Ecto neural progenitor cell (in vitro differentiated cells): Measurements from ENCODE around the gene TSPEAR.
"Not testable (repeated sequence)": the region's sequence is repeated elsewhere in the genome, so short reads cannot be mapped to it uniquely, and the experiment has no call there.

Experiments used
- DNase-seq: peaks from one replicate; pipeline ENCODE4 v3.0.0-alpha.2; 2018; ENCODE audit warnings: low spot score

Gene TSPEAR

DNA sequence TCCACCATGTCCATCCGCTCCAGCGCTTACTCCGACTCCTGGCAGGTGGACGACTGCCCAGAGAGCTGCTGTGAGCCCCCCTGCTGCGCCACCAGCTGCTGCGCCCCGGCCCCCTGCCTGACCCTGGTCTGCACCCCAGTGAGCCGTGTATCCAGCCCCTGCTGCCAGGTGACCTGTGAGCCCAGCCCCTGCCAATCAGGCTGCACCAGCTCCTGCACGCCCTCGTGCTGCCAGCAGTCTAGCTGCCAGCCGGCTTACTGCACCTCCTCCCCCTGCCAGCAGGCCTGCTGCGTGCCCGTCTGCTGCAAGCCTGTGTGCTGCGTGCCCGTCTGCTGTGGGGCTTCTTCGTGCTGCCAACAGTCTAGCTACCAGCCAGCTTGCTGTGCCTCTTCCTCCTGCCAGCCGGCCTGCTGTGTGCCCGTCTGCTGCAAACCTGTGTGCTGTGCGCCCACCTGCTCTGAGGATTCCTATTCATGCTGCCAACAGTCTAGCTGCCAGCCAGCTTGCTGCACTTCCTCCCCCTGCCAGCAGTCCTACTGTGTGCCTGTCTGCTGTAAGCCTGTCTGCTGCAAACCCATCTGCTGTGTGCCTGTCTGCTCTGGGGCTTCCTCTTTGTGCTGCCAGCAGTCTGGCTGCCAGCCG lies 84.1 kb downstream of the TSPEAR start:
- DNase-seq: not testable (repeated sequence)

DNA sequence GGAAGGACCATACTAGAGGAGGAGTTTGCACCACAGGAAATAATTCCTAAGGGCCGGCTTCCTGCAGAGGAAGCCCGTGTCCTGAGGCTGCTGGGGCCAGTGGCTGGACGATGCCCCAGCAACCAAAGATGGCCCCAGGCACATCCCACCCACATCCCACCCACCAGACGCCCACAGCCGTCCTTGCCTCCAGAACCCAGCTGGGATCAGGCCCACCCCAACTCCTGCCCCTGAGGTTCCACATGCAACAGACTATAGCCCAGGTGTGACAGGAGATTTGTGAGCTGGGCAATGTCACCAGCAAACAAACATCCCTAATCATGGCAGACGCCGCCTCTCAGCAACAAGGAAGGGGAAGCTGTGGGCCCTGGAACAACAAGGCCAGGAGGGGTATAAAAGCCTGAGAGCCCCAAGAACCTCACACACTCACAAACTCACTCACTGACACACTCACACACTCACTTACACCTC lies 84.7 kb downstream of the TSPEAR start, which contains the start of gene KRTAP10-9:
Gene KRTAP10-9, plus strand, starts transcription at position 421 of the 471 bp plus-strand sequence. CDS start 79 bp downstream, outside the sequence.
- no peak for DNase-seq

DNA sequence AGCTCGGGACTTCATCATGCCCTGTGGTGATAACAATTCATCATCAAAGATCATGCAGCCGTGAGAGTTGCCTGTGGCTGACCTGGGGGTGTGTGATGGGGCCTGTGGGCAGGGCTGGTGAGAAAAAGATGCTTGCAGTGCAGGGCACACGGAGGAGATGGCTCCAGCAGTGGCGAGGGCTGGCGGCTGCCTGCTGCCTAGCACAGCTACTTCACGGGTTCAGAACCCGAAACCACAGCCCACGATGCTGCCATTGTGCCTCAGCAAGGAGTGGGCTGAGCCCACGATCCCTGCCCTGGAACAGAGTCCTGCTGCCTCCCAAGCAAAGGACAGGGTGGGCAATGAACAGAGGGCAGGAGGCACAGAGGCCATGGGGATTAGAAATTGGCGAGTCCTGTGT lies 85.1 kb downstream of the TSPEAR start:
- DNase-seq: no peak

DNA sequence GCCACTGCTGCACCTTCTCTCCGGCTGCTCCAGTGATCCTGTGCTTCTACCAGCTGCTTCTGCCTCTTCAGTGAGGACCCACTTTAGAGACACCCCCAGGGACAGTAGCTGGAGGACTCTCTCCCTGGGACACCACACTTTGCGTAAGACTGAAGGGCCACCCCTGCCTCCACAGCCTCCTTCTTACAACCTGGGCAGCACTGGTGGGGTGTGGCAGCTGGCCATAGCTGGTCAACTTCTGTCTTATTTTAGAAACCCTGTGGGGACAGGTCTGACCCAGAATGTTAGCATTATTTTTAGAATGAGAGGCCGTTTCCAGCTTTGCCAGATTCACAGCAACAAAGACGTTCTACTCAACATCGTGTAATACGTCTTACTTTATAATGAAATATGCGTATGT lies 85.6 kb downstream of the TSPEAR start:
- no peak for DNase-seq

DNA sequence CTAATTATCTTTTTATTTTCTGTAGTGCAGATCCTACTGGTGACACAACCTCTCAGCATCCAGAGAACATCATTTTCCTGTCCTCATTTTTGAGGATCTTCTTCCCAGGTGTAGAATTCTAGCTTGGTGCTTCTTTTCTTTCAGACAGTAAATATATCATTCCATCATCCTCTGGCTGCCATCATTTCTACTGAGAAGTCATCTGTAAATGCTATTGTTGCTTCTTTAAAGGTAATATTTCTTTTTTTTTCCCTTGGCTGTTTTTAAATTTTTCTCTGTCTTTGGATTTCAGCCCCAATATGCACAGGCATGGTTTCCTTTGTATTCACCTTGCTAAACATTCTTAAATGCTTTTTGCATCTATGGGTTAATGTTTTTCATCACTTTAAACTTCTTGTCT lies 87.8 kb downstream of the TSPEAR start:
- no peak for DNase-seq

DNA sequence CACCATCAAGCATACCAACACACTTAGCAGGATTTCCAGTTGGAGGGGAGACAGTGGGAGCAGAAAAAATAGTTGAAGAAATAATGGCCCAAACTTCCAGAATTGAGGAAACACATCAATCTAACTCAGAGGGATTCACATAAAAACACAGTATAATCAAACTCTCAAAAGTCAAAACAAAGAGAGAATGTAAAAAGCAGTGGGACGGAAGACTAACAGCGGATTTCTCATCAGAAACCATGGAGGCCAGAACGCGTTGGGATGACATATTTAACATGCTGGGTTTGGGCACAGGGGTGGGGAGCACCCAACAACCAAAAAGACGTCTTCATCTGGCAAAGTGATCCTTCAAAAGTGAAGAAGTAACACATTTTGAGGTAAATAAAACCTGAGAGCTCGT lies 91.5 kb downstream of the TSPEAR start:
- DNase-seq: no peak

DNA sequence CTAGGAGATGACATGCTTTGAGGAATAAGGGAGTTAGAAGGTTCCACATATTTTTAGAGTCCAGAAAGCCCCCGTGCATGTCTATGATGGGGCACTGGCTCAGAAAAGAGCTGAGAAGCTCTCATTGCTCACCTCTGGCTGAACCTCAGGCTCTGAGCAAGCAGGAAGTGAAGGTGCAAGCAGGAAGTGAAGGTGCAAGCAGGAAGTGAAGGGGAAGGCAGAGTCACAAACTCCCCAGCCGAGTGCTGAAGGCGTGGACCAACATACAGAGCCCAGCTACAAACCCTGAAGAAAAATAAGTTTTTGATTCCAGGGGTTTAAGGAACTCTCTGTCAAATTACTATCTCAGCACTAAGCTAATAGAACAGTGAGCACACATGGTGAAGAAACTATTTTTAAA lies 92.5 kb downstream of the TSPEAR start:
- DNase-seq: no peak

DNA sequence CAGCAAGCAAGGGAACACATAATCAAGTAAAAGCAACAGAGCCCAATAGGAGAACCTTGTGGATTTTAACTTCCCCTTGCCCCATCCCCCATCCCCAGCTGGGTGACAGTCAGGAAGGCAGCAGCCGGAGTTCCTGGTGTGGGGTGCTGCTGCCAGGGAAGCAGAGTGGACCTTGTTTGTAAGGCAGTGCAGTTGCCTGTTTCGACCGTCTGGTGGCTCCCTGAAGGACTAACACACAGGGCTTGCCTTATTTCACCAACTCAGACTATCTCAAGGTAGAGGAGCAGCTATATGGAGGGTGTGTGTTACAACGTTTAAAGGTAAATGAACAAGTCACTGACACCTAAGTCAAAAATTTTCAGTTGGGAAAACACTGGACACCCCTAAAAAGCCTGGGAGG lies 92.9 kb downstream of the TSPEAR start:
- no peak for DNase-seq

DNA sequence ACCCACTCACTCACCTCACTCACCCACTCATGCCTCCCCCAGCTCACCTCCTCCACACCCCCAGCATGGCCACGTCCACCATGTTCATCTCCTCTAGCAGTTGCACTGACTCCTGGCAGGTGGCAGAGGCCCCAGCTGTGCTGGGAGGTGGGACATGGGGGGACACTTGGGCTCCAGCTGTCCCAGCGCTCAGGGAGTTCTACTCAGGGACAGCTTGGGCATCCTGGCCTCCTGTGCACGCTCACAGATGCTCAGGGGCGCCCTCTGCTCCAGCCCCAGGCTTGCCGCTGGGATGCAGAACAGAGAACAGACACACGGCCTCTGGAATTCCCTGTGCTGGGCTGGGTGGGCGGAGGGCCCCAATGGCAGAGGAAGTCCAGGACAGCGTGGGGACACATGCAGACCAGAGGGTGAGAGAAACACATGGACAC lies 94.3 kb downstream of the TSPEAR start:
- peak; percentile 50 for DNase-seq

DNA sequence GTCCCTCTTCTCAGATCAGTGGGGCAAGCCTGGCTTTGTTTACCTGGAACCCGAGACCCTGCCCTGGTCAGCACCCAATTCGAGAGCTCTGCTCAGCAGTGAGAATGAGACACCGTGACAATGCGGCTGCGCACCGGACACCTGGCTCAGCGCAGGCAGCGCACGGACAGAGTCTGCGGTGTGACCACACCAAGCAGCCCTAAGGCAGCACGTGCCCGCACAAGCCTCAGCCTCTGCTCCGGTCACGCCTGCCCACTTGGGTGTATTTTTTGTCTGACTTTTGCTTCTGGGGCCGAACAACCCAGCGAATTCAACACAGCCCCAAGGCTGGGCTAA lies 94.8 kb downstream of the TSPEAR start:
- no peak for DNase-seq

DNA sequence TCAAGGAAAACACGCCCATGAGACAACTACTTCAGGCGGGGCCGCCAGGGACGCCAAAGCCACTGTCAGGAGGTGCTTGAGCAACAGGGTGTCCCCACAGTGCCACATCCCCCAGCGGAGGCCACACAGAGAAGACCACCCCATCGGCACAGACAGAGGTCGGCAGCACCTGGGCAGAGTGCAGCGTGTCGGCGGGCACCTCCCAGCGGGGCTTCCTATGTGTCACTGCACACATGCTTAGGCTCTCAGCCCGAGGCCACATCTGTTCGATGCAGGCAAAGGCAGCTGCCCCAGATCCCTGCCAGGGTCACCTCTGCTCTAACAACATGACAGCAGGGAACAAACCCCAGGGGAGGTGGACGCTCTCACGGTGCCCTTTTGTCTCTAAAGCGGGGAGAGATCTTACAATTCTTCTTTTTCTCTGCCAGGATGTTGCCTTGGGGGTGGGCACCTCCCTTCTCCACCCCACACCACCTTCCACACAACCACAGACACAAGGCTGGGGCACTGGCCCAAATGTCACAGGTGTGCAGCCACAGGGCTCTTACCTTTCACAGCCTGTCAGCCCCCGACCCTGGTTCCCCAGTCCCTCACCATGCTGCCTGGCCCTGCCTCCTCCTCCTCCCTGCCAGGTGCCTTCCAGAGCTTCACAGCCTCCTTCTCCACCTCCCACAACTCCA lies 95.3 kb downstream of the TSPEAR start:
- no peak for DNase-seq

DNA sequence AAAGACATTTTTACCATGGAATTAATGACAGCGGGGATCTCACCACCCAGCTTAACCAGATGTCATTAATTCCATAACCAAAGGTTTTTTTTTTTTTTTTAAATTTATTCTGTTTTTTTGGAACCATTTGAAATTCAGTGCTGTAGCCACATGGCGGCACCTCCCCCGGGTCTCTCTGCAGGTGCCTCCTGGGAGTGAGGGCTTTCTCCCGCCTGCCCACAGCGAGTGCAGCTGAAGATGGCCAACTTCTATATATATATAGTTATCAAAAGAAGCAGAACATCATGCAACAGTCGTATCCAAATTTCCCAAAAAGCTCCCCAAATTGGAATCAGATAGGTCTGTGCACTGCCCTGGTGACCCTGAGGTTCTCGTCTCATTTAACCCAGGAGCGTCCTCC lies 95.9 kb downstream of the TSPEAR start:
- no peak for DNase-seq

DNA sequence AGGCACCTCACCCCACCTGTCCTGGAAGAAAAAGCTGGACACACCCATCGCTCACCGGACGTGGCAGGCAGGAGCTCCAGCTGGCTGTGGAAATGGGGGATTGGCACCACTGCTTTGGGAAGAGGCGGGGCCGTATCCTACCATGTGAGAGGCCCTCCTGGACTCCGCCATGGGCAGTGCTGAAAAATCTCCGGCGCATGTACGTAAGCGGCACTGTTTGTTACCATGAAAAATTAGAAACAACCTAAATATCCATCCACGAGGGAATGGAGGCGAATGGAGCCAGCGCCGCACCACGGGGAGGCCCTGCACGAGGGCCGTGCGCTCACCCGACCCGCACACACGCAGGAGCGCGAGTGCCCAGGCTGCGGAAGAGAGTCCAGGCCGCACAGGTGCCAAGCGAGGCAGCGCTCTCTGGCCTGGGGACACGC lies 96.4 kb downstream of the TSPEAR start:
- DNase-seq: no peak

DNA sequence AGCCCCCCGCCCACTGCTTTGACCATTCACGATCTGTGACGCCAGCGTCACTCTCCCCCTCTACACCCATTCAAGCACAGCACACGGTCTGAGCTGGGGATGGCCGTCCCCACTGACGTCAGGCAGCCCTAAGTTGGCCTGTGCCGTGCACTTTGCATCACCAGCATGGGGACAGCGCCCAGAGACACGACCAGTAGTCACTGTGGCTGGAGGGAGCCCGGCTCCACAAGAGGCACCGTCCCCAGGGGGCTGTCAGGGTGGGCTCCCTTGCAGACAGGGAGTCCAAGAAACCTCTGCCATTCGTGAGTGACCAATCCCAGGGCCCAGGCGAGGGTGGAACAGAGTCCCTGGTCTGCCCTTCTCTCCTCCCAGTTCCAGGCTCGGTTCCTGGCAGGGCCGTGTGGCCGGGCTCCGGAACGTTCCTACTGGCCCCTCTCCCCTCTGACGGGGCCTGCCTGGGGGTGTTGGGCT lies 97.2 kb downstream of the TSPEAR start:
- DNase-seq: no peak

DNA sequence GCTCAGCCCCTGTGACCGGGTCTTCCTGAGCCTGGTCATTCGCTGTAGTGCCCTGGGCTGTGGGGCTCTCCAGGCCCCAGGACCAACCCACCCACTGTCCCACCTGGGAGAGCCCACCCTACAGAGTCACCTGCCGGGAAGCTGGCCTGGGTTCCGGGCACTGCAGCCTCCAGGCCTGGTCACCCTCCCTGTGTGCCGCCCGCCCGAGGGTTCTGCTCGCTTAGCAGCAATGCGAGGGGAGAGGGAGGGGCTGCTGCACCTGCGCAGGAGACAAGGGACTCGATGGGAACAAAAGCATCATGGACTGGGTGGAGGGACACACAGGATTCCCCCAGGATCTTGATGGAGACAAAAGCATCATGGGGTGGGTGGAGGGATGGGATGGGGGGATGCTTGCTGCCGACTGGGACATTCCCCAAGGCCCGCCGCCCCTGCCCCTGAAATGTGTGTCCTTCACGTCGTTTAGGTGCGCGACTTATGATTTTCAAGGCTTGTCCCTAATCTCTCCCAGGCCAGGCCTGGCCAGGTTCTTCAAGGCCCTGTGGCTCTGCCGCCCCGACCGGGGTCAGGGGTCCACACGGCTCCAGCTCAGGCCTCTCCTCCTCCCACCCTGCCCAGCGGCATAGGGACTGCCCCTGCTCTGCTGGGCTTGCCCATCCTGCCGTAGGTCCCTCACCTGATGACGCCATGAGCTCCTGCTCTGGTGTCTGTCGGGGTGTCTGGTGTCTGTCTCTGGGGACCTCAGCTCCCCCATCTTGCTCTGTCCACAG lies 97.8 kb downstream of the TSPEAR start:
- no peak for DNase-seq

DNA sequence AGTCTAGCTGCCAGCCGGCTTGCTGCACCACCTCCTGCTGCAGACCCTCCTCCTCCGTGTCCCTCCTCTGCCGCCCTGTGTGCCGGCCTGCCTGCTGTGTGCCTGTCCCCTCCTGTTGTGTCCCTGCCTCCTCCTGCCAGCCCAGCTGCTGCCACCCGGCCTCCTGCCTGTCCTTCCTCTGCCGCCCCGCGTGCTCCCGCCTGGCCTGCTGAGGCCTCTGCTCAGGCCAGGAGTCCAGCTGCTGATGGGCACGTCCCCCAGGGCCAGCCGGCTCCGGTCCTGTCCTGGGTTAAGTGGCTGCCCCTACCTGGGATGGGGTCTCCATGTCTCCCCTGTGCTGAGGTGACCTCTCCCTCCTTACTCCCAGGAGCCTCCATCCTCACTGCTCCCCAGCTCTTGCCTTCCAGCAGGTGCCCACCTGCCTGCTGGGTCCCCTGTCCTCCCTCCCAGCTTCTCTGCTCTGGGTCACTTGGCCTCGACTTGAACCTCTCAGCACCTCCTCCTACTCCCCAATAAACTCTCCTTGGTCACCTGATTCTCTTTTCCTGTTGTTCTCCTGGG lies 98.6 kb downstream of the TSPEAR start:
- DNase-seq: no peak

DNA sequence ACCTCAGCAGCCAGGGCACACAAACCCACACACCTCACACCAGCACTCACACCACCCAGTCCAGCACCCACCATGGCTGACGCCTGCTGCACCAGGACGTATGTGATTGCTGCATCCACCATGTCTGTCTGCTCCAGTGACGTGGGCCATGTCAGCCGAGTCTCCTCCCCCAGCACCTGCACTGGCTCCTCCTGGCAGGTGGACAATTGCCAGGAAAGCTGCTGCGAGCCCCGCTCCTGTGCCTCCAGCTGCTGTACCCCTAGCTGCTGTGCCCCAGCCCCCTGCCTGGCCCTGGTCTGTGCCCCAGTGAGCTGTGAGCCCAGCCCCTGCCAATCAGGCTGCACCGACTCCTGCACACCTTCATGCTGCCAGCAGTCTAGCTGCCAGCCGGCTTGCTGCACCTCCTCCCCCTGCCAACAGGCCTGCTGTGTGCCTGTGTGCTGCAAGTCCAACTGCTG lies 99.3 kb downstream of the TSPEAR start, which contains the start of gene KRTAP10-8:
Gene KRTAP10-8, plus strand, starts transcription at position 51 of the 458 bp plus-strand sequence. Its CDS starts 22 bp downstream, at position 73.
- no peak for DNase-seq

DNA sequence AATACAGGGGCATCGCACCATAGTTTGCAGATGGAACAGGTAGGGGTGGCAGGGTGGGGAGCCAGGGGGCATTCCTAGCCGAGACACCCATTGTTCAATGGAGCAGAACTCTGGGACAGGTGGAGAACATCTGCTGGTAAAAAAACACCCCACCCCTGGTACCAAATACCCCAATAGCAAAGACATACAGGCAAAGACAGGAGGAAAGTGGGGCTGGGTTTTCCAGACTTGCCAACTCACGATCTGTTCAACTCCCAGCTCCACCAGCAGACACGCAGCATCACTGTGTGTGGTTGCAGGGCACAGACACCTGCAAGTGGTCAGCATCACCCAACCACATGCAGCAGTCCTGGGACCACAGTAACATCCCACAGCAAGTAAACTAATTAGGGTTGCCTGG lies 99.8 kb downstream of the TSPEAR start:
- no peak for DNase-seq

DNA sequence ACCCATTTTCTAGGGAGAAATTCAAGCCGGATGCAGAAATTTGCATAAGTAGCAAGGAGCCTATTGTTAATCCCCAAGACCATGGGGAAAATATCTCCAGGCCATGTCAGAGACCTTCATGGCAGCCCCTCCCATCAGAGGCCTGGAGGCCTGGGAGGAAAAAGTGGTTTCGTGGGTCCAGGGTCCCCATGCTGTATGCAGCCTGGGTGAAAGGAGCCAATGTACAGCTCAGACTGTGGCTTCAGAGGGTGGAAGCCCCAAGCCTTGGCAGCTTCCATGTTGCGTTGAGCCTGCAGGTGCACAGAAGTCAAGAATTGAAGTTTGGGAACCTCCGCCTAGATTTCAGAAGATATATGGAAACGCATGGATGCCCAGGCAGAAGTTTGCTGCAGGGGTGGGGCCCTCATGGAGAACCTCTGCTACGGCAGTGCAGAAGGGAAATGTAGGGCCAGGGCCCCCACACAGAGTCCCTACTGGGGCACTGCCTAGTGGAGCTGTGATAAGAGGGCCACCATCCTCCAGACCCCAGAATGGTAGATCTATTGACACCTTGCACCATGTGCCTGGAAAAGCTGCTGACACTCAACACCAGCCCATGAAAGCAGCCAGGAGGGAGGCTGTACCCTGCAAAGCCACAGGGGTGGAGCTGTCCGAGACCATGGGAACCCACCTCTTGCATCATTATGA lies 101.1 kb downstream of the TSPEAR start:
- not testable (repeated sequence) for DNase-seq

DNA sequence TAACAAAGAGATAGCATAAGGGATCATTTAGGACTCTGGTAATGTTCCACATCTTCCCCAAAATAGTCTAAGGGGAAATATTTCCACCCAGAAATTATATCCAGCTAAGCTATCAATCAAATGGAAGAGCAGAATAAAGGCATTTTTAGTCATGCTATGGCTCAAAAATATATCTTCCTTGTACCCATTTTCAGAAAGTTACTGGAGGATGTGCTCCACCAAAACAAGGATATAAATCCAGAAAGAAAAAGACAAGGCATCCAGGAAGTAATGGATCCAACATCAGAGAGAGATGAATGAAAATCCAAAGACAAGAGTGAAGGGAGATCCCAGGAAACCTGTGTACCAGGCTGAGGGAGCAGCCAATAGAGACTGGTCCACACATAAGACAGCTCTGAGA lies 102.2 kb downstream of the TSPEAR start:
- DNase-seq: no peak

DNA sequence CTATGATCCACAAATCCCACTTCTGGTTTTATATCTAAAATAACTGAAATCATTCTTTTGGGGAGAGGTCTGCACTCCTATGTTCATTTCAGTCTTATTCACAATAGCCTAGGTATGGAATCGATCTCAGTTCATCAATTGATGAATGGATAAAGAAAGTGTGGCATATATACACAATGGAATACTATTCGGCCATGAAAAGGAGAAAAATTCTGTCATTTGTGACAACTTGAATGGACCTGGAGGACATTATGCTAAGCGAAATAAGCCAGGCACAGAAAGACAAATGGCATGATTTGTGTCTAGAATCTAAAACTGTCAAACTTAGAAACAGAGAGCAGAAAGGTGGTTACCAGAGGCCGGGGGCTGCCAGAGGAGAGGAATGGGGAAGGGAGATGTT lies 104.9 kb downstream of the TSPEAR start:
- DNase-seq: no peak

DNA sequence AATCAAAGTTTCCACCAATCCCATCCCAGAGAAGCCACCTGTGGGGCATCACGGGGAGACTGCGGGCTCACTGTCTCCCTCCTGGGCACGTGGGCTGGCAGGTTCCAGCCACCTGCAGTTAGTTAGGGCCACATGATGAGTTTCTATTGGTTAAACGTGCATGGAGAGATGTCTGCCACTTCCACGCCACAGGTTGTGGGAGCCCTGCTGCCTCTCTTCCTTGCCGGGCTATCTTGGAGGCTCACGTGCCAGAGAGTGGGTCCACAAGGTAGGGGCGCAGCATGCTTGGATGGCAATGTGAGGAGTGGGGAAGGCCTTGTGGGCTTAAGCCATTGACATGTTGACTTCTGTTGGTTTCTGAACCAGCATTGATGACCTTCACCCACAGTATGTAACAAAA lies 107.5 kb downstream of the TSPEAR start:
- no peak for DNase-seq
